Epidermal melanocyte (primary cell): ENCODE measurements around the gene NCKAP5L.

ENCODE experiments used
- DNase-seq: peaks from one replicate; pipeline ENCODE4 v3.0.0; 2011; ENCODE audit warnings: low spot score; ENCODE audit not compliant: insufficient read length

The NCKAP5L gene

GRCh38 chr12:49825971-49826421 lies 2.2 kb downstream of the NCKAP5L start:
- DNase-seq, result no peak

- no peak for DNase-seq
These were observed 2.7 kb downstream of the NCKAP5L start for GRCh38 chr12:49825360-49825970.

GRCh38 chr12:49824895-49825294 lies 3.3 kb downstream of the NCKAP5L start:
- DNase-seq, result no peak

- DNase-seq, result no peak
These were observed 3.8 kb downstream of the NCKAP5L start for GRCh38 chr12:49824416-49824815.

GRCh38 chr12:49823951-49824350 lies 4.3 kb downstream of the NCKAP5L start:
- DNase-seq, result no peak

GRCh38 chr12:49823350-49823749 lies 4.9 kb downstream of the NCKAP5L start:
- no peak for DNase-seq

- DNase-seq, result no peak
These were observed 6.6 kb downstream of the NCKAP5L start for GRCh38 chr12:49821373-49822287.

- no peak for DNase-seq
These were observed 8.4 kb downstream of the NCKAP5L start for GRCh38 chr12:49819786-49820185.

GRCh38 chr12:49818241-49818895 lies 9.8 kb downstream of the NCKAP5L start:
- DNase-seq, result no peak

GRCh38 chr12:49813131-49813530 lies 15.1 kb downstream of the NCKAP5L start:
- DNase-seq, result no peak

GRCh38 chr12:49811961-49812401 lies 16.2 kb downstream of the NCKAP5L start:
- DNase-seq, result no peak

- DNase-seq, result no peak
These were observed 17.1 kb downstream of the NCKAP5L start for GRCh38 chr12:49811136-49811535.

- no peak for DNase-seq
These were observed 18.3 kb downstream of the NCKAP5L start for GRCh38 chr12:49809906-49810389.

GRCh38 chr12:49809381-49809905 lies 18.8 kb downstream of the NCKAP5L start:
- DNase-seq, result no peak

GRCh38 chr12:49808686-49809380 lies 19.4 kb downstream of the NCKAP5L start:
- no peak for DNase-seq

GRCh38 chr12:49807991-49808580 lies 20.1 kb downstream of the NCKAP5L start:
- DNase-seq, result no peak

GRCh38 chr12:49806877-49807276 lies 21.3 kb downstream of the NCKAP5L start:
- no peak for DNase-seq

- DNase-seq, result no peak
These were observed 21.8 kb downstream of the NCKAP5L start for GRCh38 chr12:49806321-49806813.

GRCh38 chr12:49805409-49805808 lies 22.8 kb downstream of the NCKAP5L start:
- DNase-seq, result no peak

- no peak for DNase-seq
These were observed 23.4 kb downstream of the NCKAP5L start for GRCh38 chr12:49804821-49805220.
